GM18873 (cell line): Measurements from ENCODE around the gene GALNS.
"Not testable (repeated sequence)": the region's sequence is repeated elsewhere in the genome, so short reads cannot be mapped to it uniquely, and the experiment has no call there.

Experiments used
- ATAC-seq: cut with Tn5 transposase; IDR thresholded peaks from one replicate; pipeline ENCODE4 v1.9.1; 2021; ENCODE audit warnings: mild to moderate bottlenecking, moderate library complexity, moderate number of reproducible peaks; ENCODE audit not compliant: unreplicated experiment, low FRiP score

GALNS gene

DNA sequence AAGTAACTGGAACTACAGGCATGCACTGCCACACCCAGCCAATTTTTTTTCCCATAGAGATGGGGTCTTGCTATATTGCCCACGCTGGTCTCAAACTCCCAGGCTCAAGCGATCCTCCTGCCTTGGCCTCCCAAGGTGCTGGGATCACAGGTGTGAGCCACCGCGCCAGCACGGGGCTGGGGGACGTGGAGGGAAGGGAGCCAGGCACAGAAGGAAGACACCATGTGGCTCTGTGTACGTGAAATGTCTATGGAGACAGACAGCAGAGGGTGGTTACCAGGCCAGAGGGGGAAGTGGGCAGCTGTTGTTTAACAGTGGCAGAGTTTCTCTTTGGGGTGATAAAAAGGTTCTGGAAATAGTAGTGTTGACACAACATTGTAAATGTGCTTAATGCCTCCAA is 67.2 kb downstream of the GALNS start:
- ATAC-seq = no peak

DNA sequence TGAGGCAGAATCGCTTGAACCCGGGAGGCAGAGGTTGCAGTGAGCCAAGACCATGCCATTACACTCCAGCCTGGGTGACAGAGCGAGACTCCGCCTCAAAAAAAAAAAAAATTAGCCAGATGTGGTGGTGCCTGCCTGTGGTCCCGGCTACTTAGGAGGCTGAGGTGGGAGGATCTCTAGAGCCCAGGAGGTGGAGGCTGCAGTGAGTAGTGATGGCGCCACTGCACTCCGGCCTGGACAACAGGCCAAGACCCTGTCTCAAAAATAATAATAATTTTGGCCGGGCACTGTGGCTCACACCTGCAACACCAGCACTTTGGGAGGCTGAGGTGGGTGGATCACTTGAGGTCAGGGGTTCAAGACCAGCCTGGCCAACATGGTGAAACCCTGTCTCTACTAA is 68.0 kb downstream of the GALNS start:
- ATAC-seq = not testable (repeated sequence)

DNA sequence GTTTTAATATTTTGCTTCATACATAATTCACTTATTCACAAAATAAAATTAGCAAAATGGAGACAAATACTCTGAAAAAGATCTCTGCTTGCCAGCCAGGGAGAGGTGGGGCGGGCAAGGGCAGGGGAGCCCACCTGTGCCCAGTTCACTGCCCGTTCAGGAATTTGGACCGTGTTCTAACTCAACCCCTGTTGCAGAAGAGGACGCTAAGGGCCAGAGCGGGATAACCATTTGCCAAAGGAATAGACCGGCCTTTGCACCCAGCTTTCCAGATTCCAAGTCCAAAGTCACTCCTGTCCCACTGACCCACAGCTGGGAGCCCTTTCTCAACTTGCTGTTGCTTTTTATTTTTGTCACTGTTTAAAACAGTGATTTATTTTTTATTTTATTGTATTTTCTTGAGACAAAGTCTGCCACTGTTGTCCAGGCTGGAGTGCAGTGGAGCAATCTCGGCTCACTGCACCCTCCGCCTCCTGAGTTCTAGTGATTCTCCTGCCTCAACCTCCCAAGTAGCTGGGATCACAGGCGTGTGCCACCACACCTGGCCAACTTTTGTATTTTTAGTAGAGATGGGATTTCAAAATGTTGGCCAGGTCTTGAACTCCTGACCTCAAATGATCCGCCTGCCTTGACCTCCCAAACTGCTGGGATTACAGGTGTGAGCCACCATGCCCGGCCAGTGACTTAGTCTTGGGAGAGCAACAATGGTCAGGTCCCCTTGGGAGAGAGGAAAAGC is 69.0 kb downstream of the GALNS start:
- ATAC-seq = no peak

DNA sequence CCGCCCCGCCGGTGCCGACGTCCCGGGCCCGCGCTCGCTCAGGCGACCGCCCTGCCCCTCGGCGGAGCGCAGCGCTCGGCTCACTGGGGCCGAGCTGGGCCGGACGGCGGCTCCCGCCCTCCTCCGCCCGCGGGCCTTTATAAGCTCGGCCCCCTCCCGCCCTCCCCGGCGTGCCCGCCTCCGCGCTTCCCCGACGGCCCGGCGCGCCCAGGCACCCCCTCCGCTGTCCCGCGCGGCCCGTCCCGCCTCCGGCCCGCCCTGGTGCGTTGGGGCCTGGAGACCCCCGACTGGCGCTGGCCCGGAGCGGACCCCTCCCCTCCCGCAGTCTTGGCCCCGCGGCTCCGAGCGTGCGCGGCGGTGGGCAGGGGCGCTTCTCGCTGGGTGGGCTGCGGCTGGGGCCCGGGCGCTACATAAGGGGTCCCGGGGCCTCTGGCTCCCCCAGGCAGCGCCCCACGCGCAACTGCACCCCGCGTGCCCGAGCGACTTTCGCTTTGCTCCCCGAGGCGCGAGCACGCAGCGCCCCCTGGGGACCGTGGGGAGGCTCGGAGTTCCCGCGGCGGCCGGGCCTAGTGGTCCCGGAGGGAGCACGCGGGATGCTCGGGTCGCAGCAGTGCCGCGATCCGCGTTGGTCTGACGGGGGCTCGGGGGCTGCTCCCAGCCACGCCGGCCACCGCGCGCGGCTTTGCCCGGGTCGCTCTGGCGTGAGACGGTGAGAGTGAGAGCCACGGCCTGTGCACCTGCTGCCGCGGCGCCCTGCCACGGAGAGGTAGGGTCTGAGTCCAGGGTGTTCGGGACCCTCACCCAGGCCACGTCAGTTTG is 71.4 kb downstream of the GALNS start, which contains the start of gene PIEZO1:
TSS of gene PIEZO1 (minus strand) at position 115 of the 819 bp plus-strand sequence. CDS start 256 bp downstream, outside the sequence.
- no peak for ATAC-seq

DNA sequence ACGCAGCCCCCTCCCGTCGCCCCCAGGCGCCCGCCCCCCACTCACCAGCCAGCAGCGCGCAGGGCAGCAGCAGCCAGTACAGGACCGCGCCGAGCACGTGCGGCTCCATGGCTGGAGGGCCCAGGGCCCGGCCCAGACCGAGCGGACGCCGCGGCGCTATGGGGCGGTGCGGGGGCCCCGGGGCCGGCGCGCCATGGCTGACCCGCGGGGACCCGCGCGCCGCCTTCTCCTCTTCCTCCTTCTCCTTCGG is 72.0 kb downstream of the GALNS start:
- no peak for ATAC-seq

DNA sequence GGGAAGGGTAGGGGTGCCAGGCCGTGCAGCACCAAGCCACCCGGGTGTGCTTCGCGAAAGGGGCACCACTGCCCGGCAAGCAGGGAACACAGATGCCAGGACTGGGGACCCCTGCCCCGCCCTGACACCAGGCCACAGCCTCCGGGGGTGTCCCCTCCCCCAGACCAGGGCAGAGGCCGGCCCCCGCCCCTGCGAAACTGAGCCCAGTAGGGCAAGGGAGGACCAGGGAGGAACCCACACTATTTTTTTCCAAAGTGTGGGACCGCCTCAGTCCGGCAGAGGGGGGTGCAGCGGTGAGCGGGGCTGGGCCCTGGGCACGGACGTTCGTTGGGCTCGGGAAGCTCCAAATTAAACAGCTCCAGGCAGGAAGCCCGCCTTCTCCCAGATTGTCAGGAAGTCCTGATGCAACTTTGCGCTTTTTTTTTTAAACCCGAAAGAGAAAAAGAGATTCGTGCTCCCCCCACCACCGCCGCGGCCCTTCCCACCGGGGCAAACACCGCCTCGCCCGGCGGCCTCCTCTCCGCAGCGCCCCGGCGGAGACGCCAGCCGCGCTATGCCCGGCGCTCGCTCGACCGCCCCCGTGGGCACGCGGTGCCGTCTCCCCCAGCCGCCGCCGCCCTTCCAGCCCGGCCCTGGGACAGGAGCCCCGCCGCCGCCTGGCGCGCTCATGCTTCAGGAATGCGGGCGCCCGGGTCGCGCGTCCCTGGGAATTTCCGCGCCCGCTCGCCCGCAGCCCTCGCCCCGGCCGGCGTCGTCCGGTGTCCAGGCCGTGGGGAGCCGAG is 72.5 kb downstream of the GALNS start:
- ATAC-seq = no peak

DNA sequence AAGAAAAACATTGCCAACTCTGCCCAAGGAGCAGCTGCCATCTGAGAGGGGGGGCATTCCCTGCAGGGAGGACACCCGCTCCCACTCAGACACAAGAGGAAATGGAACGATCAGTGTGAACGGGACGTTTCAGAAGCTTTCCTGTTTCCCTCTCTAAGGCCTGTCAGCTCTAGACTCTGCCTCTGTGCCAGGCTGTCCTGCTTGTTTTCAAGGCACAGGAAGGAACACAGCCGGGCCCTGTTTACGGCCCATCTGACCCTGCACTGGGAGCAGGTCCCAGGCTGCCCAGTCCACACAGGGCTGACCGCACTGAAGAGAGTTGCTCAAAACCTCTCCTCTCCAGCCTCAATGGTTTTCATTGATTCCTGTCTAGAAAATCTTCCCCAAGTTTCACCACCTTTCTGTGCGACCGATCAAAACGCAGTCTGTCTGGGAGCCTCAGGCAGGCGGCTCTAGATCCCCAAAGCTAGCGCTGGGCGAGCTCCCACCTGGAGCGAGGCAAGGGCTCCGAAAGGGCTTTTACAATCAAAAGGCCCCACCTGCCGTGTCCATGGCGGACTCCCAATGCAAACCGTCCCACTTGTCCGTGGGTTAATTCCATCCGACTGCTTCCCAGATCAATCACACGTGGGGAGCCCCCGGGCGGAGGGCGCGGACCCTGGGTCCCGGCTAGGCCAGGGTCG is 73.2 kb downstream of the GALNS start:
- no peak for ATAC-seq

DNA sequence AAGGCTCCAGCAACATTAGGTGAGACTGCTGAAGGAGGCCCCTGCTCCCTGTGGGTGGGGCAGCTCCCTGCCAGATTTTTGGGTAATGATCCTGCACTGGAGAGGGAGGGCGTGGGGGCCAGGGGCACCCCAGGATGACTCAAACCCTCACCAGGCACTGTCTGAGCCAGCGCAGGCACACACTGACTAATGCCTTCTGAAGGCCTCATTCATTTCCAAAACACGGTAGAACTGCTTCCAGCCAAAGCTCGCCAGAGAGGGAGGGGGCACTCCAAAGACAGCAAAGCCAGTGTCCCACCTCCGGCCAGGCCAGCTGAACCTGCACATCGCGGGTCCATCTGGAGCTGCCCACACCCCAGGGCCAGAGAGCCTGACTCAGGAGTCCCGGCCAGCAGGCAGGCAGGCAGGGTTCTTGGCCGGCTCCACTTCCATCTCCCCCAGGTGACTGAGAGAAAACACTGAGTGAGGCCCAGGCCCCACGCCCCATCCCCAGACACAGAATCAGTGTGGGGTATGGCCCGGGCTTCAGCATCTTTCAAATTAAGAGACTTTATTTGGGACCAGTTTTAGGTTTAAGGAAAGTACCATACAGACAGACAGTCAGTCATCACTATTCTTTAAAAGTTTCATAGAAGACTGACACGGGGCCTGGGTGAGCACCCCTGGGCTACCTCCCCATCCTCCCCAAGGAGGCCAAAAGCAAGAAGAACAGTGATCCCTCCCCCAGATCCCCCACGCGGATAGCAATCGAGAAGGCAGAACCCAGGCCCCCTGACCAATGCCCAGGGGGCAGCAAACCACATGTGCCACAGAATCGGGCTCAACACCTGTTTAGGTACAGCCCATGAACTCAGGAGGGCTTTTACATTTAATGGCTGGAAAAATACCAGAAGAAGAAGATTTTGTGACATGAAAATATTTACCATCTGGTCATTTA is 74.0 kb downstream of the GALNS start:
- no peak for ATAC-seq

DNA sequence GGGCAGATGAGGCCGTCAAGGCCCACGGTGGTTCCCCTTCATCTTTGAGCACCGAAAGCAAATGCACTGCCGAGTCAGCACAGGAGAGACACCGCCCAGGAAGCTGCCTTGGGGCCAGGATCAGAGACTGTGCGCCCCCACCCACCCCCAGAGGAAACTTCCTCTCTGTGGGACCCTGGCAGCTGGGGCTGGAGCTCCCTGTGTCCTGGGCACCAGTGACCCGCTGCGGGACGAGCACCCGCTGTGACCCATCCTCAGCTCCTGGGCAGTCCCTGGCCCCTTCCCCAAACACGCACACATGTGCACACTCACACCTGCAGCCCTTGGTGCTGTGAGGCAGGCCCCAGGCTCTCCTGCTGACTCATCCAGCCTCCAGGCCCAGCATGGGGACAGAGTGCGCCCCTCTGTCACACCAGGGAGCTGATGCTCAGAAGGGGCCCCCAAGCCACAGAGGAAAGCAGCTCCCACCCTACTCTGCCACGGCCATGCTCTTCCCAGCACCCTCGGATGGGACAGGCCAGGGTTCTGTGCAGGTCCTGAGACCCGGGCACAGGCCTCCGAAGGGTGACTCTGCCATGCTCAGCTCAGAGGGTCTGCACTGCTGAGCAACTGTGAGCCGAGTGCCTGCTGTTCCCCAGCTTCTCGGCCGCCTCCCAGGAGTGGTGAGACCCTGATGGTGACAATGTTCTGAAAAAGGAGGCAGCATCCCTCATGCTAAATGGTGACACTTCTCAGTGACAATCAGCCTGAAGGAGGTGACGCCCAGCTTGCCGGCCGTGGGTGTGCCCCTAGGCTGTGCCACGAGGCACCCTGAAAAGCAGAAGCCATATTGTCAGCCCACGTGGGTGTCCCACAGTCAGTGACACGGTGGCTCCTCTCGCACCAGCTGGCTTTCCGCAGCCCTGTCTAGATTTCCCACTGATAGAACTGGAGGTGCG is 75.3 kb downstream of the GALNS start:
- no peak for ATAC-seq

DNA sequence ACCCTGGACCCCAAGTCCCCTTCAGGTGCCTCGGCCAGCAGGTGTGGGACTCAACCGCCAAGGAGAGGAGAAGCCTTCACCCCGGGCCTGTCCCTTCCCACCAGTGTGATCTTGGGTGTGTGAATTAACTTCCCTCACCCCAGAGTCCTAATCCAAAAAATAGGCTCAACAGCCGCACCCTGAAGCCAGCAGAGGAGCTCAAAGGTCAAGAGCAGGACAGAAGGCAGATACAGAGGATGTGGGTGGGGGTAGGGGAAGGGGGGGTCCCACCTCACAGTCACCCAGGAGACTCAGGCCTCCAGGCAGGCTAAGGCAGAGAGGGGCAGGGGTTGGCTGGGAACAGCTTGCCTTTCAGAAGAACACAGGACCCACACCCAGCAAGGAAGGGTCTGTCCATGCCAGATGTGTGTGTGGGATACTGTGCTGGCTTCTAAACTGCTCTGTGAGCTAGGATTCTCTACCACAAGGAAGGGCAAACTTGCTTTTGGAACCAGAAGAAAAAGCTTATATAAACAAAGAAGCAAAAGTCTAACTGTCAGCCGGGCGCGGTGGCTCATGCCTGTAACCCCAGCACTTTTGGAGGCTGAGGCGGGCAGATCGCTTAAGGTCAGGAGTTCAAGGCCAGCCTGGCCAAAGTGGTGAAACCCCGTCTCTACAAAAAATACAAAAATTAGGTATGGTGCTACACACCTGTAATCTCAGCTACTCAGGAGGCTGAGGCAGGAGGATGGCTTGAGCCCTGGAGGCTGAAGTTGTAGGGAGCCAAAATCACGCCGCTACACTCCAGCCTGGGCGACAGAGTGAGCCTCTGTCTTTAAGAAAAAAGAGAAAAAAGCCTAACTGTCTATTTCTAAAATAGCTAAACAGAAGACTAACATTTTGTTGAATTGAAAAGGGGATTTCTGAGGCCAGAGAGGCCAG is 76.3 kb downstream of the GALNS start:
- ATAC-seq = no peak

DNA sequence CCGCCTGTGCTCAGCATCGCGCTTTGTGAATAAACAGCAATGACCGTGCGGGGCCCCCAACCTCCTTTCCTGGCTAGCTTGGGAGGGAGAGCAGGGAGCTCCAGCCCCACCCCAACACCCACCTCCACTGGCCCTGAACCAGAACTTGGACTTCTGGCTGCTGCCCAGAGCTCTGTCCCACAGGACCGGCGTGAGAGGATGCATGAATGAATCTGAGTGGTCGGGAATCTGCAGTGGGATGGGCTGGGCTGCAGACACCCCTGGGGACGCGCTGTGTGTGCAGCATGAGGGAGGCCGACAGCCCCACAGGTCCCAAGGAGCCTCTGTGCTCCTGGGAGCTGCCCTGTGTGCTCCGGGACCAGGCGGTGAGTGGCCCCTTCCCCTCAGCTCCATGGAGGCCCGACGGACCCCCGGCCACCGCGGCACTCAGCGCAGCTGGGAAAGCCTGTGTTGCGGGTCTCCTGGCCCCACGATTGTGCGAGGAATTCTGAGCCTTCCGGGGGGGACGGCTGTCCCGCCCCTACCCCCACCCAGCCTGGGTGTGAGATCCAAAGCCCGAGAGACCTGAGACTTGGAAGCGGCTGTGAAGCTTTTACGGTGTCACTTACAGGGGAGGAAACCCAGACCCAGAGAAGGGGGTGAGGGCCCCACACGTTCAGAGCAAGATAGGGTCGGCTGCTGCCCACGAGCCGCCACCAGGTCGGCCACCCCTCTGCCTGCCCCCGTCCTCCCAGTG is 77.2 kb downstream of the GALNS start:
- ATAC-seq = no peak

DNA sequence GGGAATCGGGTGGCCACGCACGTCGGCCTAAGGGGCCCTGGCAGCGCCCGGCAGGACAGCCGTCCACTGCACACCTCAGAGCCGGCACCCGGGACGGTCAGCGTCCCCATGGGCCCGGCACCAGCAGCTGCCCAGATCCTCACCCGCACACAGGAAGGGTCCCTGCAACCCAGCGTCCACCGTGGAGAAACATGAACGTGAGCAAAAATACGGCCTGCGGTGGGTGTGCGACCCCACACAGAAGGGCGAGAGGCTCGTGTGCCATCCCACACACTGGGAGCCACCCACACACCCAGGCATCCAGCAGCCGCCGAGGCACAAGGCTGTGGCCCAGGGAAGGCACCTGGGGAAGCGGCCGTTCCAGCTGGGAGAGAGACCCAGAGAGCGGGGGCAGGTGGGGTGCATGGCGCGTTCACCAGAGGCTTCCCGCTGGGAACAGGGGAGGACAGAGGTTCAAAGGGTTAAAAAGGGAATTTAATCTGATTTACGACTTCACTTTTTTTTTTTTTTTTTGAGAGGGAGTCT is 78.1 kb downstream of the GALNS start:
- no peak for ATAC-seq

DNA sequence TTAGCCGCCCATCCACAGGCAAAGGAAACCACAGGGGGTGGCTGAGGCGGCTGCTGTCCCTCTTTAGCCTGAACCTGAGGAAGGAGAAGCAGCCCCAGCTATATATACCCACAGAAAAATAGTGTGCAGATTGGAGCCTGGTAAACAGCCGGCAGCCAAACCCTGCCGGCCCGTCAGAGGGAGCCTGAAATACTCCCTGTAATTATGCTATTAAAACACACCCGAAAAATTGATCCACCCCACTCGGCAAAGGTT is 78.5 kb downstream of the GALNS start:
- ATAC-seq = no peak

DNA sequence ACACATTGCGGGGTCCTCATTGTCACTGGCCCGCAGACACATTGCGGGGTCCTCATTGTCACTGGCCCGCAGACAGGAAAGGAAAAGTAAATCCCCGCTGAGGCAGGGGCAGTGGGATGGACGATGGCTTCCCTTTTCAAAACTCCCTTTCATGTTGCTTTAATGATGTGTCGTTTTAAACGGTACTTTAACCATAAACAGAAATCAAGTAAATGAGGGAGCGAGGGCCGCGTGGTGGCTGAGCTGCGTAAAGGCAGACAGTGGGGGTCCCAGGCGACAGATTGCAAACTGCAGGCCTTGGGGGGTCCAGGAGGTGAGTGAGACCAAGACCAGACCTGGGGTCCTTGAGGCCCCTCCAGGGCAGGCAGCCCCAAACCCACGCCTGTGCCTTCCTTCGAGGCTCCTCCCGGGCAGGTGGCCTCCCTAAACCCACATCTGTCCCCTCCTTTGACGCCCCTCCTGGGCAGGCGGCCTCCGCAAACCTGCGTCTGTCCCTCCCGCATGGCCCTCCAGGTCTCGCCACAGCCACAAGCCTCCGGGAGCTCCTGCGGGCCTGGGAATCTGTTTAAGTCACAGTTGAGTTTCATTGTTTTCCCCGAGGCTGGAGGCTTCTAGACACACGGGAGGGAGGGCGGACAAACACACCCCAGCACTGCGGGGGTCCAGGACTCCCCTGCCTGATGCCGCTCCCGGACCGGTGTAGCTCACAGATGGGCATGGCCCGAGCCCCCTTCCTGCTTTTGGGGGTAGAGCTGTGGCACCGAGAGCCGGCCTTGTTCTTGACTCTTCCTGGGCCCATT is 79.1 kb downstream of the GALNS start:
- ATAC-seq = no peak

DNA sequence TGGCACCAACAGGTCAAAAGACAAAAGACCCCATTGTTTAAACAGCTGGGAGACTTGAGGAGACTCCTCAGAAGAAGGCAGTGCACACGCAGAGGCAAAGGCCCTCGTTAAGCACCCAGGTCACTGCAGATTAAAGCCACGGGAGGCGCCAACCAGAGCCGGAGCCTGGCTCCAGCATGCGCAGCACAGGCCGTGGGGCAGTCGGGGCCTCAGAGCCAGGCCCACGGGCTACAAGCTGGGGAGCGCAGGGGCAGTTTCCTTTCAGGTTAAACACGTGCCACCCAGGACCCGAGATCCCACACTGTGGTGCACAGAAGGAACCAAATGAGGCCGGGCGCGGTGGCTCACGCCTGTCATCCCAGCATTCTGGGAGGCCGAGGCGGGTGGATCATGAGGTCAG is 80.9 kb downstream of the GALNS start:
- no peak for ATAC-seq
